Left ventricle myocardium inferior (tissue), 1 donor: ENCODE data around the gene AGPAT2. TPM values are rescaled to one million over a fixed set of nuclear protein-coding genes. Genes with fewer than 3 reads are reported as not detected.

Experiments
- DNase-seq: peaks from one replicate; pipeline ENCODE4 v3.0.0-alpha.2; 2020
- H3K27ac ChIP-seq: fragments of 200-600 bp; replicated peaks from 2 replicates; pipeline ENCODE4 v1.8.0; 2021
- H3K27me3 ChIP-seq: fragments of 200-600 bp; 2 replicates; pipeline ENCODE4 v1.8.0; 2021; ENCODE audit warnings: low read depth
- H3K36me3 ChIP-seq: fragments of 200-600 bp; 2 replicates; pipeline ENCODE4 v1.8.0; 2021
- H3K4me1 ChIP-seq: fragments of 200-600 bp; 2 replicates; pipeline ENCODE4 v1.8.0; 2021
- H3K4me3 ChIP-seq: fragments of 200-600 bp; 2 replicates; pipeline ENCODE4 v1.8.0; 2021; ENCODE audit warnings: mild to moderate bottlenecking, moderate library complexity
- H3K9me3 ChIP-seq: fragments of 200-600 bp; replicated peaks from 2 replicates; pipeline ENCODE4 v1.8.0; 2021
- intact Hi-C: fragments of 100-400 bp; cut with micrococcal nuclease; formaldehyde crosslinking; loops from one replicate; pipeline ENCODE4 v1.11.0; 2022
- total RNA-seq: library from RNA; stranded (reverse); fragmentation: NEBNext Ultra II Directional; extraction: Animal tissue kit (Norgen Biotek cat#: 25700); gene quantifications from one replicate; pipeline ENCODE4 v1.2.1, GENCODE V29; 2021
- TF ChIP-seq, protein P1 (sequence below): fragments of 200-600 bp; IDR thresholded peaks from 2 replicates; pipeline ENCODE4 v1.8.0; 2021; ENCODE audit warnings: antibody characterized with exemption, mild to moderate bottlenecking, borderline replicate concordance
- donor health status: DM: no; HTN: yes; CAD: no; lungs with severe emphysema.

Gene AGPAT2
- total RNA-seq, 1 donor from 2014 or later, result 48.8 TPM

DNA sequence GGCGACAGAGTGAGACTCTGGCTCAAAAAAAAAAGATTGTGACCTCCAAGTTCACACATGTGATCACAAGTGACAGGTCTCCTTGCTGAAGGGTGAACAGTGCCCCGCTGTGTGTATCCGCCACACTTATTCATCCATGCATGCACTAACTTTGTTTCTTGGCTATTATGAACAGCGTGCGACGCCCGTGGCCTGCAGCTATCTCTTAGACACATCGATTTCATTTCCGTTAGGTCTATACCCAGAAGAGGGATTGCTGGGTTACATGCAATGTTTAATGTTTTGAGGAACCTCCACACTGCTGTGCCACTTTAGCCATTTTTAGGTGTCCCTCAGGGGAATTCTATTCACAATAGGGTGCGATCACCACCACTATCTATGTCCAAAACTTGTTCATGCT is 36.6 kb downstream of the AGPAT2 start:
- no peak overlapping the region for H3K4me3 ChIP-seq
- TF ChIP-seq, protein P1, sequence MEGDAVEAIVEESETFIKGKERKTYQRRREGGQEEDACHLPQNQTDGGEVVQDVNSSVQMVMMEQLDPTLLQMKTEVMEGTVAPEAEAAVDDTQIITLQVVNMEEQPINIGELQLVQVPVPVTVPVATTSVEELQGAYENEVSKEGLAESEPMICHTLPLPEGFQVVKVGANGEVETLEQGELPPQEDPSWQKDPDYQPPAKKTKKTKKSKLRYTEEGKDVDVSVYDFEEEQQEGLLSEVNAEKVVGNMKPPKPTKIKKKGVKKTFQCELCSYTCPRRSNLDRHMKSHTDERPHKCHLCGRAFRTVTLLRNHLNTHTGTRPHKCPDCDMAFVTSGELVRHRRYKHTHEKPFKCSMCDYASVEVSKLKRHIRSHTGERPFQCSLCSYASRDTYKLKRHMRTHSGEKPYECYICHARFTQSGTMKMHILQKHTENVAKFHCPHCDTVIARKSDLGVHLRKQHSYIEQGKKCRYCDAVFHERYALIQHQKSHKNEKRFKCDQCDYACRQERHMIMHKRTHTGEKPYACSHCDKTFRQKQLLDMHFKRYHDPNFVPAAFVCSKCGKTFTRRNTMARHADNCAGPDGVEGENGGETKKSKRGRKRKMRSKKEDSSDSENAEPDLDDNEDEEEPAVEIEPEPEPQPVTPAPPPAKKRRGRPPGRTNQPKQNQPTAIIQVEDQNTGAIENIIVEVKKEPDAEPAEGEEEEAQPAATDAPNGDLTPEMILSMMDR, result no peak
- no peaks in the 10 kb centered on the region for H3K27me3 ChIP-seq
- H3K36me3 ChIP-seq, result no peaks in the 10 kb centered on the region
- peaks cover 64% of the 10 kb centered on the region for H3K4me1 ChIP-seq
- peak overlapping the region; percentile 95 for H3K27ac ChIP-seq
- intact Hi-C loops, result no loop called here
- DNase-seq, result no peak
- H3K9me3 ChIP-seq, result no peaks in the 10 kb centered on the region

DNA sequence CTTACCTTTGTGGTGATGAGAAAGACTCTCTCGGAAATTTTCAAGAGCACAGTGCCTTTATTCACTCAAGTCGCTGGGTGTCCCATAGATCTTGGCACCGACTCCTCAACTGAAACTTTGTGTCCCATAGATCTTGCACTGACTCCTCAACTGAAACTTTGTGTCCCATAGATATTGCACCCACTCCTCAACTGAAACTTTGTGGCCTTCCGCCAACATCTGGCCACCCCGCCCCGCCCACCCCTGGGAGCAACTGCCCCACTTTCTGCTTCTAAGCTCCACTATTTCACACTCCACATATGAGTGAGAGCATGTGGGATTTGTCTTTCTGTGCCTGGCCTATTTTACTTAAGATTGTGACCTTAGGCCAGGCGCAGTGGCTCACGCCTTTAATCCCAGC is 37.2 kb downstream of the AGPAT2 start:
- H3K4me3 ChIP-seq, result no peak overlapping the region
- peaks cover 64% of the 10 kb centered on the region for H3K4me1 ChIP-seq
- TF ChIP-seq, protein P1, result no peak
- H3K27ac ChIP-seq, result peak overlapping the region; percentile 95
- no peaks in the 10 kb centered on the region for H3K36me3 ChIP-seq
- no peaks in the 10 kb centered on the region for H3K27me3 ChIP-seq
- DNase-seq, result no peak
- H3K9me3 ChIP-seq, result no peaks in the 10 kb centered on the region
- intact Hi-C loops, result no loop called here

DNA sequence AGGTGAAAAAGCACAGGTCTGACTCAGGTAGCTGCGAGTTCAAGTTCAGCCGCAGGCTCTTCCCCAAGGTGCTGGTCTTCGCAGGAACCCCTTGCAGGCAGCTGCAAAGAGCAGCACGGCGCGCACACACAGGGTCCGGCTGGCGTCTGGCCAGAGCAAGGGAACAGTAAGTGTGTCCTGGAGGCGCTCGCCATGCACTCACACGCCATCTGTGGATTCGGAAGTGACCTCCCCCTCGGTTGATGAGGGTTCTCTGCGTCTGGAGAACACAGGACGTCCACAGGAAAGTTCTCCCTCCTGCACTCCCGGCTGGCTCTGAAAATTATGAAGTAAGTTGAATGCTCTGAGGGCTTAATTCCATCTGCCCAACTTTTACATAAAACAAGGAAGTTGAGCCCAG is 38.5 kb downstream of the AGPAT2 start:
- H3K27ac ChIP-seq, result peak overlapping the region; percentile 95
- H3K4me3 ChIP-seq, result peak overlapping the region; percentile 65
- H3K4me1 ChIP-seq, result peaks cover 66% of the 10 kb centered on the region
- no peaks in the 10 kb centered on the region for H3K9me3 ChIP-seq
- peak; percentile 83 for DNase-seq
- intact Hi-C loops, result no loop called here
- no peaks in the 10 kb centered on the region for H3K27me3 ChIP-seq
- no peaks in the 10 kb centered on the region for H3K36me3 ChIP-seq
- TF ChIP-seq, protein P1, result no peak

DNA sequence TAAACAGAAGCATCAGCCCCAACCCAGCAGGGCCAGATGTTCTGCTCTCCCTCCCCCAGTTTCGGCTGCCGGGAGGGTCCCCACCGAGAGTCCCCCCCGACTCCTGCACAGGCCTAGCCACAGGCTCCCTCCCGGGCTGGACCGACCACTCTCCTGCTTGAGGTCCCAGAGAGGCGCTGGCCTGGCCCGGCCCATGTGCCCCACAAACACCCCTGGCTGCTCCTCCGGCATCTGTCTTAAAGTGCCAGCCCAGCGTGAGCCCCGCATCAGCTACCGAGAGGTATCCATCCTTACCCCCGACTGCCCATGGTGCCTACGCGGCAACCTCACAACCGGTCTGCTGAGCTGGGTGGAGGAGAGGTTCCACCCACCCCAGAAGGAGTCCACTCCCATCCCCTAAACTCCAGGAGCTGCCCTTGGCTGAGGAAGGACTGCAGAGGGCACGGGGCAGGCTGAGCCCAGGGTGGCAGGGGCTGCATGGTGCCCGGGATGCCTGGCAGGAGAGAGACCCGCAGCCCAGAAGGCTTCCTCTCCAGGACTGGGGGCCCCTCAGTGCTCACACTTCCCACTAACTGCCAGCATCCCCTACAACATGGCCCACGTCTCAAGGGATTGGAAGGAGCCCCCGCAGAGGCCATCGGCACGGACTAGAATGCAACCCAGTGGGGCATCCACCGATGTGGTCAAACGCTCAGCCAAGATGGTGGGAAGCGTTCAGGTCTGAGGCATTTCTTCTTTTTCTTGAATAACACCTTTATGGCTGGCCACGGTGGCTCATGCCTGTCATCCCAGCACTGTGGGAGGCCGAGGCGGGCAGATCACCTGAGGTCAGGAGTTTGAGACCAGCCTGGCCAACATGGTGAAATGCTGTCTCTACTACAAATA is 40.2 kb downstream of the AGPAT2 start:
- H3K27ac ChIP-seq, result peak overlapping the region; percentile 95
- DNase-seq, result peak; percentile 20
- TF ChIP-seq, protein P1, result no peak
- peak overlapping the region; percentile 65 for H3K4me3 ChIP-seq
- no peaks in the 10 kb centered on the region for H3K27me3 ChIP-seq
- intact Hi-C loops, result no loop called here
- no peaks in the 10 kb centered on the region for H3K36me3 ChIP-seq
- peaks cover 64% of the 10 kb centered on the region for H3K4me1 ChIP-seq
- no peaks in the 10 kb centered on the region for H3K9me3 ChIP-seq

DNA sequence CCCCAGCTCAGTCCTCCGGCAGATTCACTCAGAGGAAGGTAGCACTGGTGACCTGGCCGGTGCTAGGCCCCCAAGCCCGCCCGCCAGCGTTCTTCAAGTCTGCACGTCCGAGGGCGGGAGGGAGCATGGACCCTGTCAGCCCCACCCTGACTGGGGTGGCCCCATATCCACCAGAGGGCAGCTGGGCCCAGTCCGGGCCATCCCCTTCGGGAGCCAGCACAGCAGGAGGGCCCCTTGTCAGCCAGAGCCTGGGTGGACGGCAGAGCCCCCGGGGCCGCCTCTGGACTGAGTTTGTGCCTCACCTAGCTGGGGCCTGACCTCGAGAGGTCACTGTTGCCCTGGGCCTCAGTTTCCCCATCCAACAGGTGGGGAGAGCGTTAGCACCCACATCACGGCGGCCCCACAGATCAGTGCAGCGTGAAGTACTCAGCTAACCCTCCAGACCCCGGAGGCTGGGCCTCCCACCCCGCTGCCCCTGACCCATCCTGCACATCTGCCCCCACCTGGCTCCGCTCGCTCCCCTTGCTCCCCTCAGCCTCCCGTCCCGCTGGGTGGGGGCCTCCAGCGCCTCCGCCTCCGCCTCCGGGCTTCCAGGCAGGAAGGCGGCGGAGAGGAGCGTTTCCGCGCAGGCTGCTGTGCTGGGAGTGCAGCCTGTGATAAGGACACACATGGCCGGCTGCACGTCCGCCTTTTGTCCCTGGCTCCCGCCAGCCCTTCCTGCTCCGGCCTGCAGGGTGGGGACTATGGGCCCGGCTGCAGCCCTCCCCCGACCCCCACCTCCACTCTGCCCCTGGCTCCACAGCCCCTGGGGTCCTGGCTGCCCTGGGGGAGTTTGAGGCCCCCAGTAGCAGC is 41.1 kb downstream of the AGPAT2 start:
- H3K27me3 ChIP-seq, result no peaks in the 10 kb centered on the region
- intact Hi-C loops, result no loop called here
- DNase-seq, result peak; percentile 86
- peaks cover 72% of the 10 kb centered on the region for H3K4me1 ChIP-seq
- H3K36me3 ChIP-seq, result no peaks in the 10 kb centered on the region
- TF ChIP-seq, protein P1, result peak; percentile 54
- peak overlapping the region; percentile 95 for H3K27ac ChIP-seq
- H3K4me3 ChIP-seq, result peak overlapping the region; percentile 65
- no peaks in the 10 kb centered on the region for H3K9me3 ChIP-seq
